ENCODE results near the gene MLLT3.

GRCh38 chr9:20650313-20650712, 28.0 kb upstream of the MLLT3 start:
- TF ChIP-seq POLR2AphosphoS5 (IDR thresholded peaks at IDR 0.05), result no peak
- TF ChIP-seq, protein P1, sequence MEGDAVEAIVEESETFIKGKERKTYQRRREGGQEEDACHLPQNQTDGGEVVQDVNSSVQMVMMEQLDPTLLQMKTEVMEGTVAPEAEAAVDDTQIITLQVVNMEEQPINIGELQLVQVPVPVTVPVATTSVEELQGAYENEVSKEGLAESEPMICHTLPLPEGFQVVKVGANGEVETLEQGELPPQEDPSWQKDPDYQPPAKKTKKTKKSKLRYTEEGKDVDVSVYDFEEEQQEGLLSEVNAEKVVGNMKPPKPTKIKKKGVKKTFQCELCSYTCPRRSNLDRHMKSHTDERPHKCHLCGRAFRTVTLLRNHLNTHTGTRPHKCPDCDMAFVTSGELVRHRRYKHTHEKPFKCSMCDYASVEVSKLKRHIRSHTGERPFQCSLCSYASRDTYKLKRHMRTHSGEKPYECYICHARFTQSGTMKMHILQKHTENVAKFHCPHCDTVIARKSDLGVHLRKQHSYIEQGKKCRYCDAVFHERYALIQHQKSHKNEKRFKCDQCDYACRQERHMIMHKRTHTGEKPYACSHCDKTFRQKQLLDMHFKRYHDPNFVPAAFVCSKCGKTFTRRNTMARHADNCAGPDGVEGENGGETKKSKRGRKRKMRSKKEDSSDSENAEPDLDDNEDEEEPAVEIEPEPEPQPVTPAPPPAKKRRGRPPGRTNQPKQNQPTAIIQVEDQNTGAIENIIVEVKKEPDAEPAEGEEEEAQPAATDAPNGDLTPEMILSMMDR (IDR thresholded peaks at IDR 0.05), result no peak

Data from prostate gland (tissue), 2 donors.